Stimulated activated naive B cell treated with anti-CD40 and anti-IgM and Interleukin-4, amounts not matched to agents 10 μg/mL and 1 μg/mL and 100 μg/mL, for 72 hours (primary cell): ENCODE measurements around the gene STYXL2.

Experiments used
- ATAC-seq, 2 donors: fragments of 150-1000 bp; cut with Tn5 transposase; replicated peaks; 2 replicates each; pipeline ENCODE4 v1.10.0; 2021; ENCODE audit warnings: moderate library complexity in 1 of 2
- DNase-seq: peaks from one replicate; pipeline ENCODE4 v3.0.0; 2021
- H3K27ac Mint-ChIP-seq: one replicate; pipeline ENCODE4 v1.8.0; 2022; ENCODE audit warnings: mild to moderate bottlenecking, mixed read lengths
- H3K27me3 Mint-ChIP-seq, 2 donors: one replicate each; pipeline ENCODE4 v1.8.0; 2022; ENCODE audit warnings: mixed read lengths in 2 of 2
- H3K36me3 Mint-ChIP-seq, 2 donors: one replicate each; pipeline ENCODE4 v1.8.0; 2022; ENCODE audit warnings: mixed read lengths in 2 of 2, mild to moderate bottlenecking in 1 of 2
- H3K4me1 Mint-ChIP-seq, 2 donors: one replicate each; pipeline ENCODE4 v1.8.0; 2022; ENCODE audit warnings: mixed read lengths in 2 of 2, mild to moderate bottlenecking in 1 of 2
- H3K4me3 Mint-ChIP-seq, 2 donors: one replicate each; pipeline ENCODE4 v1.8.0; 2022; ENCODE audit warnings: mild to moderate bottlenecking in 2 of 2, mixed read lengths in 2 of 2, moderate library complexity in 1 of 2
- H3K9me3 Mint-ChIP-seq, 2 donors: one replicate each; pipeline ENCODE4 v1.8.0; 2022; ENCODE audit warnings: mixed read lengths in 2 of 2, mild to moderate bottlenecking in 1 of 2

Gene STYXL2

GRCh38 chr1:167109125-167109524 lies 15.2 kb downstream of the STYXL2 start:
- ATAC-seq, result peak; percentile 64 to 70
- H3K4me1 Mint-ChIP-seq, result peaks cover 40 to 46% of the 10 kb centered on the region in 2 donors
- H3K4me3 Mint-ChIP-seq, result peak overlapping the region in 1 of 2 donors; percentile 10

GRCh38 chr1:167110586-167110985 lies 16.7 kb downstream of the STYXL2 start:
- no peak for DNase-seq
- peaks cover 10 to 15% of the 10 kb centered on the region in 2 donors for H3K9me3 Mint-ChIP-seq
- H3K4me3 Mint-ChIP-seq, result peak overlapping the region in 1 of 2 donors; percentile 22
- peak; percentile 74 to 76 for ATAC-seq
- peaks cover 4 to 11% of the 10 kb centered on the region in 2 donors for H3K36me3 Mint-ChIP-seq
- peaks cover 0 to 5% of the 10 kb centered on the region in 2 donors for H3K27me3 Mint-ChIP-seq
- H3K4me1 Mint-ChIP-seq, result peaks cover 37 to 46% of the 10 kb centered on the region in 2 donors
- no peak overlapping the region for H3K27ac Mint-ChIP-seq

More at GRCh38 chr1:167109125-167109524, 15.2 kb downstream of the STYXL2 start:
- Mint-ChIP-seq H3K27ac (peak overlapping the region; percentile 57), H3K36me3 (peaks cover 4 to 11% of the 10 kb centered on the region in 2 donors), H3K9me3 (peaks cover 10 to 15% of the 10 kb centered on the region in 2 donors), H3K27me3 (peaks cover 0 to 4% of the 10 kb centered on the region in 2 donors)
- DNase-seq, result no peak

- ATAC-seq (no peak), DNase-seq (no peak)
- peaks cover 10 to 15% of the 10 kb centered on the region in 2 donors for H3K9me3 Mint-ChIP-seq
- peaks cover 0 to 6% of the 10 kb centered on the region in 2 donors for H3K27me3 Mint-ChIP-seq
- H3K27ac Mint-ChIP-seq, result no peak overlapping the region
- peaks cover 4 to 11% of the 10 kb centered on the region in 2 donors for H3K36me3 Mint-ChIP-seq
- no peak overlapping the region for H3K4me3 Mint-ChIP-seq
- H3K4me1 Mint-ChIP-seq, result peaks cover 36 to 41% of the 10 kb centered on the region in 2 donors
Measured at GRCh38 chr1:167111868-167112709, 18.2 kb downstream of the STYXL2 start.

GRCh38 chr1:167114725-167115124 lies 20.9 kb downstream of the STYXL2 start:
- DNase-seq, result no peak
- Mint-ChIP-seq H3K36me3 (peaks cover 4 to 11% of the 10 kb centered on the region in 2 donors), H3K27me3 (peaks cover 13 to 18% of the 10 kb centered on the region in 2 donors), H3K4me1 (peaks cover 21 to 27% of the 10 kb centered on the region in 2 donors), H3K9me3 (peaks cover 10 to 14% of the 10 kb centered on the region in 2 donors), H3K4me3 (no peak overlapping the region), H3K27ac (no peak overlapping the region)
- ATAC-seq, result peak; percentile 78 to 90

GRCh38 chr1:167115655-167116054 lies 21.8 kb downstream of the STYXL2 start:
- DNase-seq (no peak), ATAC-seq (no peak)
- Mint-ChIP-seq H3K4me3 (no peak overlapping the region), H3K36me3 (peaks cover 0 to 2% of the 10 kb centered on the region in 2 donors), H3K9me3 (peaks cover under 1 to 5% of the 10 kb centered on the region in 2 donors), H3K27me3 (peaks cover 19 to 23% of the 10 kb centered on the region in 2 donors), H3K4me1 (peaks cover 12 to 17% of the 10 kb centered on the region in 2 donors), H3K27ac (no peak overlapping the region)

- H3K4me1 Mint-ChIP-seq, result peaks cover 11 to 18% of the 10 kb centered on the region in 2 donors
- peaks cover 22 to 25% of the 10 kb centered on the region in 2 donors for H3K27me3 Mint-ChIP-seq
- H3K9me3 Mint-ChIP-seq, result no peaks in the 10 kb centered on the region
- DNase-seq, result no peak
- ATAC-seq, result no peak
- no peaks in the 10 kb centered on the region for H3K36me3 Mint-ChIP-seq
- H3K27ac Mint-ChIP-seq, result no peak overlapping the region
- H3K4me3 Mint-ChIP-seq, result no peak overlapping the region
Measured at GRCh38 chr1:167116174-167116573, 22.3 kb downstream of the STYXL2 start.

- Mint-ChIP-seq H3K9me3 (no peaks in the 10 kb centered on the region), H3K27ac (no peak overlapping the region), H3K4me3 (no peak overlapping the region), H3K27me3 (peaks cover 31 to 36% of the 10 kb centered on the region in 2 donors), H3K36me3 (no peaks in the 10 kb centered on the region), H3K4me1 (peaks cover 13 to 26% of the 10 kb centered on the region in 2 donors)
- no peak for ATAC-seq
- DNase-seq, result no peak
Measured at GRCh38 chr1:167117225-167117624, 23.4 kb downstream of the STYXL2 start.

GRCh38 chr1:167118188-167118587 lies 24.3 kb downstream of the STYXL2 start:
- no peaks in the 10 kb centered on the region for H3K9me3 Mint-ChIP-seq
- H3K4me3 Mint-ChIP-seq, result no peak overlapping the region
- H3K27ac Mint-ChIP-seq, result no peak overlapping the region
- peaks cover 33 to 40% of the 10 kb centered on the region in 2 donors for H3K27me3 Mint-ChIP-seq
- DNase-seq, result no peak
- H3K4me1 Mint-ChIP-seq, result peaks cover 13 to 26% of the 10 kb centered on the region in 2 donors
- ATAC-seq, result no peak
- H3K36me3 Mint-ChIP-seq, result no peaks in the 10 kb centered on the region

- no peaks in the 10 kb centered on the region for H3K36me3 Mint-ChIP-seq
- H3K27me3 Mint-ChIP-seq, result peaks cover 33 to 41% of the 10 kb centered on the region in 2 donors
- H3K9me3 Mint-ChIP-seq, result no peaks in the 10 kb centered on the region
- H3K4me1 Mint-ChIP-seq, result peaks cover 9 to 20% of the 10 kb centered on the region in 2 donors
- ATAC-seq, result no peak
- H3K27ac Mint-ChIP-seq, result no peak overlapping the region
- no peak for DNase-seq
- H3K4me3 Mint-ChIP-seq, result no peak overlapping the region
Measured at GRCh38 chr1:167119696-167120095, 25.8 kb downstream of the STYXL2 start.

- Mint-ChIP-seq H3K27me3 (peaks cover 38 to 42% of the 10 kb centered on the region in 2 donors), H3K4me1 (peaks cover 4 to 12% of the 10 kb centered on the region in 2 donors), H3K36me3 (no peaks in the 10 kb centered on the region), H3K27ac (no peak overlapping the region), H3K9me3 (no peaks in the 10 kb centered on the region), H3K4me3 (peak overlapping the region; percentile 84 to 86)
- ATAC-seq (peak in 1 of 2 donors; percentile 54), DNase-seq (no peak)
Measured at GRCh38 chr1:167120899-167121298, 27.0 kb downstream of the STYXL2 start.

- Mint-ChIP-seq H3K4me3 (peak overlapping the region; percentile 84 to 86), H3K9me3 (no peaks in the 10 kb centered on the region)
Measured at GRCh38 chr1:167121375-167122120, 27.7 kb downstream of the STYXL2 start.

GRCh38 chr1:167122121-167122480 lies 28.2 kb downstream of the STYXL2 start:
- H3K4me1 Mint-ChIP-seq, result peaks cover 2 to 12% of the 10 kb centered on the region in 2 donors
- DNase-seq, result no peak
- H3K27me3 Mint-ChIP-seq, result peaks cover 47 to 54% of the 10 kb centered on the region in 2 donors
- H3K27ac Mint-ChIP-seq, result peak overlapping the region; percentile 4
- H3K4me3 Mint-ChIP-seq, result no peak overlapping the region
- no peaks in the 10 kb centered on the region for H3K9me3 Mint-ChIP-seq
- ATAC-seq, result no peak
- H3K36me3 Mint-ChIP-seq, result no peaks in the 10 kb centered on the region

More at GRCh38 chr1:167121375-167122120, 27.7 kb downstream of the STYXL2 start:
- DNase-seq (no peak), ATAC-seq (peak; percentile 57 to 59)
- peaks cover 44 to 48% of the 10 kb centered on the region in 2 donors for H3K27me3 Mint-ChIP-seq
- no peaks in the 10 kb centered on the region for H3K36me3 Mint-ChIP-seq
- H3K4me1 Mint-ChIP-seq, result peaks cover 2 to 12% of the 10 kb centered on the region in 2 donors
- H3K27ac Mint-ChIP-seq, result peak overlapping the region; percentile 4

GRCh38 chr1:167122568-167122967 lies 28.7 kb downstream of the STYXL2 start:
- no peak for ATAC-seq

GRCh38 chr1:167126317-167126716 lies 32.4 kb downstream of the STYXL2 start:
- Mint-ChIP-seq H3K27ac (no peak overlapping the region), H3K36me3 (no peaks in the 10 kb centered on the region), H3K4me3 (no peak overlapping the region), H3K27me3 (peaks cover 43 to 57% of the 10 kb centered on the region in 2 donors), H3K4me1 (peaks cover under 1 to 6% of the 10 kb centered on the region in 2 donors), H3K9me3 (no peaks in the 10 kb centered on the region)
- ATAC-seq (no peak), DNase-seq (no peak)

More at GRCh38 chr1:167122568-167122967, 28.7 kb downstream of the STYXL2 start:
- no peak for DNase-seq
- Mint-ChIP-seq H3K4me3 (no peak overlapping the region), H3K27ac (no peak overlapping the region), H3K36me3 (no peaks in the 10 kb centered on the region), H3K9me3 (no peaks in the 10 kb centered on the region), H3K27me3 (peaks cover 50 to 58% of the 10 kb centered on the region in 2 donors), H3K4me1 (peaks cover 2 to 12% of the 10 kb centered on the region in 2 donors)
